PC-3 (cell line): ENCODE results near the gene GIPC3. TPM values are rescaled to one million over a fixed set of nuclear protein-coding genes. Genes with fewer than 3 reads are reported as not detected.

Experiments
- ATAC-seq: fragments of 200-7000 bp; cut with Tn5 transposase; 2 replicates; pipeline ENCODE4 v1.9.1; 2020; ENCODE audit warnings: mild to moderate bottlenecking, moderate library complexity
- BruUV-seq: library from RNA; stranded (reverse); fragments of 400-500 nt; replicated peaks from 2 replicates; lab custom pipeline; 2021; lab: Mats Ljungman, UMichigan
- CTCF ChIA-PET: fragments of 300-600 bp; sonication (Branson Sonifier 250); formaldehyde crosslinking; loops from one replicate; lab custom pipeline; 2022; ENCODE audit warnings: antibody characterized with exemption; lab: Charles Lee
- POLR2A ChIA-PET: fragments of 300-600 bp; sonication (Branson Sonifier 250); formaldehyde crosslinking; loops from one replicate; lab custom pipeline; 2022; ENCODE audit warnings: antibody characterized with exemption; ENCODE audit not compliant: unreplicated experiment; lab: Charles Lee
- DNase-seq: peaks from one replicate; pipeline ENCODE4 v3.0.0-alpha.2; 2015
- H2AFZ ChIP-seq: fragments of 300-600 bp; sonication (generic); 2 replicates; pipeline ENCODE4 v1.6.0; 2016; ENCODE audit warnings: antibody characterized with exemption, low read length
- H3F3A ChIP-seq: fragments of 300-600 bp; sonication (generic); one replicate; pipeline ENCODE4 v1.6.0; 2017; ENCODE audit warnings: antibody characterized with exemption, low read length, control low read depth, mild to moderate bottlenecking; ENCODE audit not compliant: unreplicated experiment
- H3K27ac ChIP-seq: fragments of 300-600 bp; sonication (generic); 2 replicates; pipeline ENCODE4 v1.5.1; 2016; ENCODE audit warnings: mild to moderate bottlenecking, low read length
- H3K27me3 ChIP-seq: fragments of 300-600 bp; sonication (generic); 2 replicates; pipeline ENCODE4 v1.6.1; 2016; ENCODE audit warnings: low read length, mixed read lengths
- H3K36me3 ChIP-seq: fragments of 300-600 bp; sonication (generic); 2 replicates; pipeline ENCODE4 v1.6.1; 2016; ENCODE audit warnings: low read depth, mixed run types, low read length, mixed read lengths
- H3K4me1 ChIP-seq: fragments of 300-600 bp; sonication (generic); 2 replicates; pipeline ENCODE4 v1.5.1; 2016; ENCODE audit warnings: low read length; ENCODE audit not compliant: insufficient read depth
- H3K4me2 ChIP-seq: fragments of 300-600 bp; sonication (generic); 2 replicates; pipeline ENCODE4 v1.6.0; 2016; ENCODE audit warnings: low read length
- H3K4me3 ChIP-seq: fragments of 300-600 bp; sonication (generic); 2 replicates; pipeline ENCODE4 v1.5.1; 2016; ENCODE audit warnings: mild to moderate bottlenecking, low read length, mixed read lengths
- H3K79me2 ChIP-seq: fragments of 300-600 bp; sonication (generic); 2 replicates; pipeline ENCODE4 v1.6.1; 2017; ENCODE audit warnings: low read length, mixed read lengths
- H3K9ac ChIP-seq: fragments of 300-600 bp; sonication (generic); 2 replicates; pipeline ENCODE4 v1.6.0; 2016; ENCODE audit warnings: mild to moderate bottlenecking, low read length
- H3K9me2 ChIP-seq: fragments of 300-600 bp; sonication (generic); replicated peaks from 2 replicates; pipeline ENCODE4 v1.6.1; 2016; ENCODE audit warnings: mixed run types, low read length, mixed read lengths
- H3K9me3 ChIP-seq: fragments of 300-600 bp; sonication (generic); 2 replicates; pipeline ENCODE4 v1.6.1; 2016; ENCODE audit warnings: low read length, mixed read lengths
- H4K20me1 ChIP-seq: fragments of 300-600 bp; sonication (generic); 2 replicates; pipeline ENCODE4 v1.6.1; 2016; ENCODE audit warnings: low read length, mixed read lengths
- EZH2 ChIP-seq: fragments of 300-600 bp; sonication (generic); IDR thresholded peaks from one replicate; pipeline ENCODE4 v1.6.1; 2017; ENCODE audit warnings: antibody characterized with exemption, mild to moderate bottlenecking, low read length; ENCODE audit not compliant: unreplicated experiment
- intact Hi-C: fragments of 100-400 bp; cut with micrococcal nuclease; formaldehyde crosslinking; loops from 2 replicates; pipeline ENCODE4 v1.9.0; 2023
- total RNA-seq: library from RNA; depleted of rRNA; stranded (reverse); fragments of >200 nt; gene quantifications from 2 replicates; pipeline ENCODE4 v1.2.3, GENCODE V29; 2014
- TF ChIP-seq, protein P1 (sequence below): fragments of 300-600 bp; sonication (generic); conservative IDR thresholded peaks from 2 replicates; pipeline ENCODE4 v1.5.1; 2017; ENCODE audit warnings: antibody characterized with exemption, low read depth, mild to moderate bottlenecking, low read length

Gene GIPC3
- total RNA-seq, 1 experiment from 2014 or later: 0.18 TPM

- no peaks in the 10 kb centered on the region for H3K9me3 ChIP-seq
- no peak for TF ChIP-seq EZH2
- TF ChIP-seq, protein P1, sequence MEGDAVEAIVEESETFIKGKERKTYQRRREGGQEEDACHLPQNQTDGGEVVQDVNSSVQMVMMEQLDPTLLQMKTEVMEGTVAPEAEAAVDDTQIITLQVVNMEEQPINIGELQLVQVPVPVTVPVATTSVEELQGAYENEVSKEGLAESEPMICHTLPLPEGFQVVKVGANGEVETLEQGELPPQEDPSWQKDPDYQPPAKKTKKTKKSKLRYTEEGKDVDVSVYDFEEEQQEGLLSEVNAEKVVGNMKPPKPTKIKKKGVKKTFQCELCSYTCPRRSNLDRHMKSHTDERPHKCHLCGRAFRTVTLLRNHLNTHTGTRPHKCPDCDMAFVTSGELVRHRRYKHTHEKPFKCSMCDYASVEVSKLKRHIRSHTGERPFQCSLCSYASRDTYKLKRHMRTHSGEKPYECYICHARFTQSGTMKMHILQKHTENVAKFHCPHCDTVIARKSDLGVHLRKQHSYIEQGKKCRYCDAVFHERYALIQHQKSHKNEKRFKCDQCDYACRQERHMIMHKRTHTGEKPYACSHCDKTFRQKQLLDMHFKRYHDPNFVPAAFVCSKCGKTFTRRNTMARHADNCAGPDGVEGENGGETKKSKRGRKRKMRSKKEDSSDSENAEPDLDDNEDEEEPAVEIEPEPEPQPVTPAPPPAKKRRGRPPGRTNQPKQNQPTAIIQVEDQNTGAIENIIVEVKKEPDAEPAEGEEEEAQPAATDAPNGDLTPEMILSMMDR: peak; percentile 60
- H3K9me2 ChIP-seq: no peaks in the 10 kb centered on the region
- no peaks in the 10 kb centered on the region for H3K27me3 ChIP-seq
- no peaks in the 10 kb centered on the region for H3F3A ChIP-seq
- intact Hi-C loops: no loop called here
- DNase-seq: peak; percentile 24
- H3K27ac ChIP-seq: no peak overlapping the region
- ATAC-seq: no peak
- no peak overlapping the region for H3K9ac ChIP-seq
- no TSS peak for BruUV-seq
- H3K36me3 ChIP-seq: 0 out of 2 replicates have a peak, but pooled peaks cover 6% of the 10 kb centered on the region
- no peaks in the 10 kb centered on the region for H3K4me1 ChIP-seq
- no peak overlapping the region for H2AFZ ChIP-seq
- peaks cover under 1% of the 10 kb centered on the region; the same call in 1 of the 2 replicates for H3K79me2 ChIP-seq
- H3K4me3 ChIP-seq: no peak overlapping the region
- POLR2A ChIA-PET: no interaction called here
- no peaks in the 10 kb centered on the region for H4K20me1 ChIP-seq
- CTCF ChIA-PET: no interaction called here
- no peak overlapping the region for H3K4me2 ChIP-seq
Measured at GRCh38 chr19:3547301-3547731, 38.0 kb upstream of the GIPC3 start.

DNA sequence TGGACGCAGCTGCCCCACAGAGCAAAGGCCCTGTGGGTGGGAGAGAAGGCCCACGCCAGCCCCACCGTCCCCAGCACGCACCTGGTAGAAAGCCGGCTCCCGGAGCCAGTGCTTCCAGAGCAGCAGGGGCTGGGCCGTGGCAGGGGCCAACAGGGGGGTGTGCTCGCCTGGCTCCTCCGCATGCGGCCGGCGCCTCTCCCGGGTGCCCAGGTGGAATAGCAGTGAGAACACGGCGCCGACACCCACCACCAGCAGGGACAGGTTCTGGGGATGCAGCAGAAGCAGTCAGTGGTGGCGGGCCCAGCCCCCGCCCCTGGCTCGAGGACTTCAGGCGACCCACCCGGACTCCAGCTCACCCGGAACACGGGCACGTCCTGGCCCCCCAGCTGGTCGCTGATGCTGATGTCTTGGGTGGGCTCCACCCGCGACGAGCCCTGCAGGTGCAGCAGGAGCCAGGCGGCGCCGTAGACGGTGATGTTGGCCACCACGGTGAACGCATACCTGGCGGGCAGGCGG is 37.5 kb upstream of the GIPC3 start:
- no TSS peak for BruUV-seq
- ATAC-seq (no peak), DNase-seq (no peak)
- Histone ChIP-seq H3K4me3 (no peak overlapping the region), H2AFZ (no peak overlapping the region), H3K9me2 (no peaks in the 10 kb centered on the region), H3K4me1 (peaks cover 1% of the 10 kb centered on the region; the same call in 1 of the 2 replicates), H3K4me2 (no peak overlapping the region), H3F3A (no peaks in the 10 kb centered on the region), H3K9me3 (no peaks in the 10 kb centered on the region), H3K79me2 (peaks cover 5% of the 10 kb centered on the region; the same call in 1 of the 2 replicates), H3K27me3 (no peaks in the 10 kb centered on the region), H3K36me3 (0 out of 2 replicates have a peak, but pooled peaks cover 6% of the 10 kb centered on the region), H3K27ac (no peak overlapping the region), H3K9ac (no peak overlapping the region), H4K20me1 (no peaks in the 10 kb centered on the region)
- intact Hi-C loops: no loop called here
- ChIA-PET CTCF (no interaction called here), POLR2A (no interaction called here)
- TF ChIP-seq, protein P1: 0 out of 2 replicates have a peak, but pooled peaks have one; percentile 7
- TF ChIP-seq EZH2: no peak

DNA sequence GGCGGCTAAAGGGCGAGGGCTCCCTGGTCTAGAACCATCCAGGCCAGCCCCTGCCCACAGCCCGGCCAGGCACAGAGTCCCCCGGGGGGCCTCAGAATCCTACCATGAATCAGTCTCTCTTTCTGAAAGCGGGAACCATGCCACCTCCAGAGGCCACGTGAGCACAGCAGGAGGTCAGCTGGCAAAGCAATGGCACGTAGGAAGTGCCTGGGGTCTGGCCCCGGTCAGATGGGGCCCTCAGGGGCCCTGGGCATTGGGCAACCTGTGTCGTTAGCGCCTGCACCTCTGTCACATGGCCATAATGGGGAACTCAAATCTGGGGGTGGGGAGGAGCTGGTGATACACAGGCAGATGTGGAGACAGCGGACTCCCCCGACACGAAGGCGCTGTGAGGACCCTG is 36.7 kb upstream of the GIPC3 start:
- Histone ChIP-seq H2AFZ (no peak overlapping the region), H4K20me1 (no peaks in the 10 kb centered on the region), H3K79me2 (peaks cover 10% of the 10 kb centered on the region; the same call in 1 of the 2 replicates), H3K27ac (no peak overlapping the region), H3F3A (no peaks in the 10 kb centered on the region), H3K27me3 (no peaks in the 10 kb centered on the region), H3K9me3 (no peaks in the 10 kb centered on the region), H3K9ac (no peak overlapping the region), H3K4me1 (peaks cover 5% of the 10 kb centered on the region; the same call in 1 of the 2 replicates), H3K9me2 (no peaks in the 10 kb centered on the region), H3K4me3 (no peak overlapping the region), H3K4me2 (no peak overlapping the region), H3K36me3 (0 out of 2 replicates have a peak, but pooled peaks cover 6% of the 10 kb centered on the region)
- BruUV-seq: no TSS peak
- no peak for ATAC-seq
- intact Hi-C loops: no loop called here
- no peak for TF ChIP-seq EZH2
- TF ChIP-seq, protein P1: no peak
- no peak for DNase-seq
- ChIA-PET POLR2A (no interaction called here), CTCF (no interaction called here)
